SU-DHL-6 (cell line): ENCODE data around the gene TP63.

Source experiments
- EZH2phosphoT487 ChIP-seq: fragments of 200-600 bp; sonication (generic), shearing (Covaris generic); conservative IDR thresholded peaks from 2 replicates; pipeline ENCODE4 v1.6.1; 2018; ENCODE audit warnings: mild to moderate bottlenecking, antibody characterized with exemption, low read length, moderate library complexity, mixed read lengths
- TF ChIP-seq, protein P1 (sequence below): fragments of 200-600 bp; sonication (generic); IDR thresholded peaks from one replicate; pipeline ENCODE4 v1.5.1; 2017; ENCODE audit warnings: antibody characterized with exemption, mild to moderate bottlenecking, low read length, moderate library complexity; ENCODE audit not compliant: insufficient read depth, poor library complexity, severe bottlenecking

- TF ChIP-seq, protein P1, sequence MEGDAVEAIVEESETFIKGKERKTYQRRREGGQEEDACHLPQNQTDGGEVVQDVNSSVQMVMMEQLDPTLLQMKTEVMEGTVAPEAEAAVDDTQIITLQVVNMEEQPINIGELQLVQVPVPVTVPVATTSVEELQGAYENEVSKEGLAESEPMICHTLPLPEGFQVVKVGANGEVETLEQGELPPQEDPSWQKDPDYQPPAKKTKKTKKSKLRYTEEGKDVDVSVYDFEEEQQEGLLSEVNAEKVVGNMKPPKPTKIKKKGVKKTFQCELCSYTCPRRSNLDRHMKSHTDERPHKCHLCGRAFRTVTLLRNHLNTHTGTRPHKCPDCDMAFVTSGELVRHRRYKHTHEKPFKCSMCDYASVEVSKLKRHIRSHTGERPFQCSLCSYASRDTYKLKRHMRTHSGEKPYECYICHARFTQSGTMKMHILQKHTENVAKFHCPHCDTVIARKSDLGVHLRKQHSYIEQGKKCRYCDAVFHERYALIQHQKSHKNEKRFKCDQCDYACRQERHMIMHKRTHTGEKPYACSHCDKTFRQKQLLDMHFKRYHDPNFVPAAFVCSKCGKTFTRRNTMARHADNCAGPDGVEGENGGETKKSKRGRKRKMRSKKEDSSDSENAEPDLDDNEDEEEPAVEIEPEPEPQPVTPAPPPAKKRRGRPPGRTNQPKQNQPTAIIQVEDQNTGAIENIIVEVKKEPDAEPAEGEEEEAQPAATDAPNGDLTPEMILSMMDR = no peak
- no peak for TF ChIP-seq EZH2phosphoT487
These were observed 166.0 kb downstream of the TP63 start for GRCh38 chr3:189797103-189797750.
